ENCODE data around the gene ASTN1.

Gene ASTN1

GRCh38 chr1:176884911-176885310 lies 279.6 kb downstream of the ASTN1 start:
- no peaks in the 10 kb centered on the region for H3K4me1 ChIP-seq (ENCODE audit: insufficient read depth, insufficient read length)
- no peaks in the 10 kb centered on the region for H3K27me3 ChIP-seq (ENCODE audit: insufficient read depth, insufficient read length)
- no peak overlapping the region for H3K4me3 ChIP-seq (ENCODE audit: insufficient read length, low read depth)
- no peak overlapping the region for H3K9ac ChIP-seq (ENCODE audit: insufficient read length, low read depth)
- H3K36me3 ChIP-seq (ENCODE audit: insufficient read depth, insufficient read length, low read length): no peaks in the 10 kb centered on the region
- H3K9me3 ChIP-seq (ENCODE audit: insufficient read depth, low read length): no peaks in the 10 kb centered on the region
- TF ChIP-seq ZNF274 (IDR thresholded peaks at IDR 0.05; ENCODE audit: low read depth, low read length): no peak
- TF ChIP-seq SUZ12 (IDR thresholded peaks at IDR 0.05; ENCODE audit: extremely low read depth, insufficient read depth, insufficient read length): no peak
- no peak for TF ChIP-seq YY1 (IDR thresholded peaks at IDR 0.05; ENCODE audit: insufficient read depth, insufficient read length)
- DNase-seq (ENCODE audit: low read depth, low spot score): no peak

GRCh38 chr1:176884286-176884685 lies 280.2 kb downstream of the ASTN1 start:
- H3K36me3 ChIP-seq (ENCODE audit: insufficient read depth, insufficient read length, low read length): no peaks in the 10 kb centered on the region
- no peak for DNase-seq (ENCODE audit: low read depth, low spot score)

GRCh38 chr1:176880955-176881595 lies 283.4 kb downstream of the ASTN1 start:
- TF ChIP-seq YY1 (IDR thresholded peaks at IDR 0.05; ENCODE audit: insufficient read depth, insufficient read length): no peak
- TF ChIP-seq ZNF274 (IDR thresholded peaks at IDR 0.05; ENCODE audit: low read depth, low read length): no peak
- TF ChIP-seq SUZ12 (IDR thresholded peaks at IDR 0.05; ENCODE audit: extremely low read depth, insufficient read depth, insufficient read length): no peak
- H3K4me1 ChIP-seq (ENCODE audit: insufficient read depth, insufficient read length): no peaks in the 10 kb centered on the region
- no peak overlapping the region for H3K9ac ChIP-seq (ENCODE audit: insufficient read length, low read depth)
- H3K36me3 ChIP-seq (ENCODE audit: insufficient read depth, insufficient read length, low read length): no peaks in the 10 kb centered on the region
- no peaks in the 10 kb centered on the region for H3K27me3 ChIP-seq (ENCODE audit: insufficient read depth, insufficient read length)
- H3K4me3 ChIP-seq (ENCODE audit: insufficient read length, low read depth): no peak overlapping the region
- H3K9me3 ChIP-seq (ENCODE audit: insufficient read depth, low read length): no peaks in the 10 kb centered on the region
- peak; percentile 92 for DNase-seq (ENCODE audit: low read depth, low spot score)

More at GRCh38 chr1:176884286-176884685, 280.2 kb downstream of the ASTN1 start:
- Histone ChIP-seq H3K4me1 (ENCODE audit: insufficient read depth, insufficient read length) (no peaks in the 10 kb centered on the region), H3K27me3 (ENCODE audit: insufficient read depth, insufficient read length) (no peaks in the 10 kb centered on the region), H3K9me3 (ENCODE audit: insufficient read depth, low read length) (no peaks in the 10 kb centered on the region), H3K9ac (ENCODE audit: insufficient read length, low read depth) (no peak overlapping the region), H3K4me3 (ENCODE audit: insufficient read length, low read depth) (no peak overlapping the region)
- TF ChIP-seq SUZ12 (IDR thresholded peaks at IDR 0.05; ENCODE audit: extremely low read depth, insufficient read depth, insufficient read length) (no peak), ZNF274 (IDR thresholded peaks at IDR 0.05; ENCODE audit: low read depth, low read length) (no peak), YY1 (IDR thresholded peaks at IDR 0.05; ENCODE audit: insufficient read depth, insufficient read length) (no peak)

- Histone ChIP-seq H3K4me1 (ENCODE audit: insufficient read depth, insufficient read length) (no peaks in the 10 kb centered on the region), H3K9me3 (ENCODE audit: insufficient read depth, low read length) (no peaks in the 10 kb centered on the region), H3K36me3 (ENCODE audit: insufficient read depth, insufficient read length, low read length) (no peaks in the 10 kb centered on the region), H3K27me3 (ENCODE audit: insufficient read depth, insufficient read length) (no peaks in the 10 kb centered on the region), H3K4me3 (ENCODE audit: insufficient read length, low read depth) (no peak overlapping the region), H3K9ac (ENCODE audit: insufficient read length, low read depth) (no peak overlapping the region)
- TF ChIP-seq ZNF274 (IDR thresholded peaks at IDR 0.05; ENCODE audit: low read depth, low read length) (no peak), SUZ12 (IDR thresholded peaks at IDR 0.05; ENCODE audit: extremely low read depth, insufficient read depth, insufficient read length) (no peak), YY1 (IDR thresholded peaks at IDR 0.05; ENCODE audit: insufficient read depth, insufficient read length) (no peak)
- DNase-seq (ENCODE audit: low read depth, low spot score): no peak
Measured at GRCh38 chr1:176879784-176880620, 284.5 kb downstream of the ASTN1 start.

GRCh38 chr1:176878750-176879536 lies 285.6 kb downstream of the ASTN1 start:
- TF ChIP-seq ZNF274 (IDR thresholded peaks at IDR 0.05; ENCODE audit: low read depth, low read length) (no peak), YY1 (IDR thresholded peaks at IDR 0.05; ENCODE audit: insufficient read depth, insufficient read length) (no peak), SUZ12 (IDR thresholded peaks at IDR 0.05; ENCODE audit: extremely low read depth, insufficient read depth, insufficient read length) (no peak)
- peak; percentile 15 for DNase-seq (ENCODE audit: low read depth, low spot score)

GRCh38 chr1:176877557-176877956 lies 287.0 kb downstream of the ASTN1 start:
- no peaks in the 10 kb centered on the region for H3K9me3 ChIP-seq (ENCODE audit: insufficient read depth, low read length)
- no peaks in the 10 kb centered on the region for H3K4me1 ChIP-seq (ENCODE audit: insufficient read depth, insufficient read length)
- TF ChIP-seq ZNF274 (IDR thresholded peaks at IDR 0.05; ENCODE audit: low read depth, low read length): no peak
- TF ChIP-seq YY1 (IDR thresholded peaks at IDR 0.05; ENCODE audit: insufficient read depth, insufficient read length): no peak
- no peak for TF ChIP-seq SUZ12 (IDR thresholded peaks at IDR 0.05; ENCODE audit: extremely low read depth, insufficient read depth, insufficient read length)
- no peak for DNase-seq (ENCODE audit: low read depth, low spot score)
- H3K4me3 ChIP-seq (ENCODE audit: insufficient read length, low read depth): no peak overlapping the region
- H3K27me3 ChIP-seq (ENCODE audit: insufficient read depth, insufficient read length): no peaks in the 10 kb centered on the region
- H3K9ac ChIP-seq (ENCODE audit: insufficient read length, low read depth): no peak overlapping the region
- H3K36me3 ChIP-seq (ENCODE audit: insufficient read depth, insufficient read length, low read length): no peaks in the 10 kb centered on the region

More at GRCh38 chr1:176878750-176879536, 285.6 kb downstream of the ASTN1 start:
- H3K4me3 ChIP-seq (ENCODE audit: insufficient read length, low read depth): no peak overlapping the region
- H3K4me1 ChIP-seq (ENCODE audit: insufficient read depth, insufficient read length): no peaks in the 10 kb centered on the region
- no peaks in the 10 kb centered on the region for H3K27me3 ChIP-seq (ENCODE audit: insufficient read depth, insufficient read length)
- H3K9me3 ChIP-seq (ENCODE audit: insufficient read depth, low read length): no peaks in the 10 kb centered on the region
- no peaks in the 10 kb centered on the region for H3K36me3 ChIP-seq (ENCODE audit: insufficient read depth, insufficient read length, low read length)
- H3K9ac ChIP-seq (ENCODE audit: insufficient read length, low read depth): no peak overlapping the region

Data from NT2/D1 (cell line).